GM12878 (cell line): Measurements from ENCODE around the gene NAP1L4. TPM values are rescaled to one million over a fixed set of nuclear protein-coding genes. Genes with fewer than 3 reads are reported as not detected.

Experiments used
- ATAC-seq: fragments of 200-7000 bp; cut with Tn5 transposase; 3 replicates; pipeline ENCODE4 v1.9.1; 2020; ENCODE audit warnings: mild to moderate bottlenecking, moderate library complexity
- BruUV-seq: library from RNA; stranded (reverse); fragments of 400-500 nt; replicated peaks from 2 replicates; lab custom pipeline; 2021; lab: Mats Ljungman, UMichigan
- CTCF ChIA-PET: fragments of 300-600 bp; sonication (Branson Sonifier 250); formaldehyde crosslinking; extraction: SDS; loops from one replicate; lab custom pipeline; 2021; ENCODE audit warnings: inconsistent platforms; lab: Yijun Ruan, JAX
- POLR2A ChIA-PET: fragments of 350-600 bp; formaldehyde crosslinking; extraction: SDS; loops from one replicate; lab custom pipeline; 2021; ENCODE audit warnings: inconsistent platforms; lab: Charles Lee
- RAD21 ChIA-PET: fragments of 300-600 bp; sonication (Branson Sonifier 250); formaldehyde crosslinking; loops from one replicate; lab custom pipeline; 2023; ENCODE audit warnings: antibody characterized with exemption; ENCODE audit not compliant: unreplicated experiment; lab: Charles Lee
- SMC1A ChIA-PET: fragments of 300-600 bp; sonication (Branson Sonifier 250); formaldehyde crosslinking; loops from one replicate; lab custom pipeline; 2023; ENCODE audit not compliant: unreplicated experiment, uncharacterized antibody; lab: Charles Lee
- DNase-seq: peaks from one replicate; pipeline ENCODE4 v3.0.0-alpha.2; 2011; ENCODE audit warnings: low read depth, low spot score
- FAIRE-seq: peaks from 3 replicates; lab custom pipeline; 2011; peaks lifted over from hg19 to GRCh38; lab: Jason Lieb, UNC
- H2AFZ ChIP-seq: 2 replicates; pipeline ENCODE4 v1.6.0; 2011; ENCODE audit warnings: low read depth, low read length, control low read depth; ENCODE audit not compliant: control insufficient read depth
- H3K27ac ChIP-seq: 2 replicates; pipeline ENCODE4 v1.5.1; 2011; ENCODE audit warnings: control low read depth; ENCODE audit not compliant: control insufficient read depth, insufficient read depth
- H3K27me3 ChIP-seq, 2 experiments: replicated peaks in 1 of 2; 2 replicates each; pipeline versions ENCODE4 v1.6.0 to v1.6.1; 2011; ENCODE audit warnings: low read length in 1 of 2; ENCODE audit not compliant: control insufficient read depth in 2 of 2, insufficient read depth in 2 of 2
- H3K36me3 ChIP-seq, 2 experiments: 2 replicates each; pipeline ENCODE4 v1.5.1; 2011; ENCODE audit warnings: low read length in 1 of 2; ENCODE audit not compliant: control insufficient read depth in 2 of 2, insufficient read depth in 2 of 2
- H3K4me1 ChIP-seq: 2 replicates; pipeline ENCODE4 v1.6.1; 2011; ENCODE audit warnings: mild to moderate bottlenecking, low read length, moderate library complexity, mixed read lengths; ENCODE audit not compliant: control insufficient read depth, insufficient read depth
- H3K4me2 ChIP-seq: 2 replicates; pipeline ENCODE4 v1.6.0; 2011; ENCODE audit warnings: control low read depth; ENCODE audit not compliant: control insufficient read depth, insufficient read depth
- H3K4me3 ChIP-seq: fragments of 200-600 bp; sonication (generic); 2 replicates; pipeline ENCODE4 v1.5.1; 2016
- H3K79me2 ChIP-seq: 2 replicates; pipeline ENCODE4 v1.6.0; 2011; ENCODE audit warnings: low read length; ENCODE audit not compliant: control insufficient read depth, insufficient read depth
- H3K9ac ChIP-seq: 2 replicates; pipeline ENCODE4 v1.8.0; 2011; ENCODE audit warnings: low read length, control low read depth, mixed read lengths; ENCODE audit not compliant: control insufficient read depth, insufficient read depth
- H3K9me3 ChIP-seq: replicated peaks from 3 replicates; pipeline ENCODE4 v1.5.1; 2011; ENCODE audit warnings: mild to moderate bottlenecking, low read length; ENCODE audit not compliant: control insufficient read depth, insufficient read depth
- H4K20me1 ChIP-seq: 2 replicates; pipeline ENCODE4 v1.6.0; 2011; ENCODE audit not compliant: control insufficient read depth, insufficient read depth
- ATF2 ChIP-seq: IDR thresholded peaks from 2 replicates; pipeline ENCODE4 v1.6.1; 2012; ENCODE audit warnings: low read length, inconsistent platforms
- BHLHE40 ChIP-seq, 2 experiments: fragments of 450-650 bp in 1 of 2; IDR thresholded peaks; 2 replicates each; pipeline ENCODE4 v1.6.1; 2011 to 2017; ENCODE audit warnings: low read depth in 2 of 2, borderline replicate concordance in 1 of 2, improper control_type of control experiment in 1 of 2, low read length in 1 of 2, mild to moderate bottlenecking in 1 of 2
- HDAC6 ChIP-seq: fragments of 200-600 bp; sonication (generic); IDR thresholded peaks from one replicate; pipeline ENCODE4 v1.8.0; 2017; ENCODE audit warnings: antibody characterized with exemption; ENCODE audit not compliant: unreplicated experiment
- IKZF1 ChIP-seq: fragments of 450-650 bp; conservative IDR thresholded peaks from 2 replicates; pipeline ENCODE4 v1.6.1; 2017; ENCODE audit warnings: antibody characterized with exemption, mild to moderate bottlenecking
- SUZ12 ChIP-seq: fragments of 200-600 bp; sonication (generic); IDR thresholded peaks from one replicate; pipeline ENCODE4 v1.6.1; 2018; ENCODE audit warnings: antibody characterized with exemption, mild to moderate bottlenecking; ENCODE audit not compliant: unreplicated experiment
- TCF12 ChIP-seq: IDR thresholded peaks from 2 replicates; pipeline ENCODE4 v1.6.1; 2011; ENCODE audit warnings: low read depth, mild to moderate bottlenecking, low read length
- YBX1 ChIP-seq: fragments of 450-650 bp; IDR thresholded peaks from 2 replicates; pipeline ENCODE4 v1.6.1; 2016; ENCODE audit warnings: antibody characterized with exemption
- WGBS: methylation state at CpG from one replicate; pipeline ENCODE4 v1.1.6; 2016; ENCODE audit warnings: low lambda C conversion rate; ENCODE audit not compliant: insufficient replicate concordance, insufficient coverage; ENCODE audit errors: missing lambda C conversion rate; 5-methylcytosine and 5-hydroxymethylcytosine counted together
- in situ Hi-C: fragments of 300-500 bp; cut with MboI; formaldehyde crosslinking; loops from 9 replicates; pipeline ENCODE4 v1.14.3; 2018; ENCODE audit warnings: mixed read lengths
- intact Hi-C: fragments of 100-400 bp; cut with micrococcal nuclease; formaldehyde crosslinking; loops from one replicate; pipeline ENCODE4 v1.14.2; 2022; ENCODE audit not compliant: unreplicated experiment
- polyA plus RNA-seq, 11 experiments: library from polyadenylated mRNA; depleted of rRNA in 4 of 11; unstranded in 6 of 11; stranded (reverse) in 5 of 11; fragments of >200 nt; fragmentation: Nextera tagmentation in 4 of 11; fragmentation: Illumina TruSeq in 1 of 11; extraction: Ambion mirVana in 4 of 11; extraction: Trizol in 1 of 11; gene quantifications; 1 replicate in 1 of 11; 2 replicates in 10 of 11; pipeline versions ENCODE4 v1.2.1 to v1.2.3, GENCODE V29; 2011 to 2016; ENCODE audit warnings: inconsistent platforms in 2 of 11, missing spikeins in 2 of 11, low read depth in 1 of 11
- total RNA-seq, 4 experiments: library from RNA; depleted of rRNA in 3 of 4; stranded (reverse); fragments of >200 nt in 3 of 4; fragmentation: Illumina TruSeq in 1 of 4; extraction: Trizol in 1 of 4; gene quantifications; 2 replicates each; pipeline versions ENCODE4 v1.2.1 to v1.2.3, GENCODE V29; 2013 to 2021

NAP1L4 gene
- total and polyA plus RNA-seq, 10 of the 15 experiments (the other 5 are each of a cell fraction or from before 2014, with no cell fraction given), result 24.8 to 198 (median 114) TPM

GRCh38 chr11:2928605-2929530 lies 63.3 kb downstream of the NAP1L4 start, which contains the start of gene PHLDA2:
Gene PHLDA2 (minus strand): TSS chr11:2929420. CDS start chr11:2929364, 56 bp downstream.
- peak within 1 kb of the TSS; percentile 95 for H3K4me2 ChIP-seq
- TF ChIP-seq BHLHE40 (IDR thresholded peaks at IDR 0.05; ENCODE audit: borderline replicate concordance in 1 of 2, low read depth in 2 of 2, low read length in 1 of 2) (peak in 1 of 2 experiments; percentile 48; a peak in 2 of 4 replicates), TCF12 (peak; percentile 44; the same call in 1 of the 2 replicates), SUZ12 (peak; percentile 78), YBX1 (no peak), HDAC6 (peak; percentile 45), ATF2 (no peak), IKZF1 (peak; percentile 17)
- WGBS, result 8% methylated on average over 91 of the region's 113 CpGs
- intact Hi-C loops (no loop called here), in situ Hi-C loops (no loop called here)
- no peak for ATAC-seq
- peak within 1 kb of the TSS; percentile 35; the same call in 1 of the 2 replicates for H3K9ac ChIP-seq
- peaks cover 21% of the 10 kb centered on the region for H3K4me1 ChIP-seq
- no peak within 1 kb of the TSS for H3K27ac ChIP-seq
- peaks cover 3 to 15% of the 10 kb centered on the region in 2 experiments for H3K27me3 ChIP-seq
- no peaks in the 10 kb centered on the region for H4K20me1 ChIP-seq
- no peak for FAIRE-seq
- no TSS peak for BruUV-seq
- H3K4me3 ChIP-seq, result peak within 1 kb of the TSS; percentile 62
- H3K79me2 ChIP-seq, result no peaks in the 10 kb centered on the region
- H2AFZ ChIP-seq, result peak within 1 kb of the TSS; percentile 51
- CTCF ChIA-PET, result interaction anchor here (0.7 to 2.9 kb wide), 13 partner anchors 11 to 396 kb away, joined by 3 to 25 read pairs (median 6); no protein-coding TSS in a partner anchor
- no peak for DNase-seq
- POLR2A ChIA-PET, result interaction anchor here (0.6 to 2.1 kb wide), 3 partner anchors 8 to 27 kb away, joined by 3 to 8 read pairs (median 5); a partner anchor contains a TSS
- H3K36me3 ChIP-seq, result no peaks in the 10 kb centered on the region
- RAD21 ChIA-PET, result interaction anchor here (0.6 to 2.3 kb wide), 6 partner anchors 26 to 397 kb away, joined by 3 to 14 read pairs (median 6); no protein-coding TSS in a partner anchor
- SMC1A ChIA-PET, result interaction anchor here (2.0 kb wide), 1 partner anchor 36 kb away, joined by 14 read pairs; no protein-coding TSS in a partner anchor
- no peaks in the 10 kb centered on the region for H3K9me3 ChIP-seq
